Caco-2 (cell line): ENCODE results near the gene ZNF804B. TPM values are rescaled to one million over a fixed set of nuclear protein-coding genes. Genes with fewer than 3 reads are reported as not detected.

Experiments
- BruUV-seq: library from RNA; stranded (reverse); fragments of 400-500 nt; replicated peaks from 2 replicates; lab custom pipeline; 2021; lab: Mats Ljungman, UMichigan
- CTCF ChIA-PET: fragments of 300-600 bp; sonication (Branson Sonifier 250); formaldehyde crosslinking; loops from one replicate; lab custom pipeline; 2022; ENCODE audit warnings: antibody characterized with exemption; lab: Charles Lee
- POLR2A ChIA-PET: fragments of 300-600 bp; sonication (Branson Sonifier 250); formaldehyde crosslinking; loops from one replicate; lab custom pipeline; 2022; ENCODE audit warnings: antibody characterized with exemption; lab: Charles Lee
- DNase-seq, 2 experiments: peaks; one replicate each; pipeline versions ENCODE4 v3.0.0 to v3.0.0-alpha.2; 2020 to 2022
- H3K27me3 ChIP-seq: replicated peaks from 2 replicates; pipeline ENCODE4 v1.6.0; 2011; ENCODE audit warnings: low read length; ENCODE audit not compliant: control insufficient read depth, insufficient read depth
- H3K36me3 ChIP-seq: 2 replicates; pipeline ENCODE4 v1.5.1; 2011; ENCODE audit warnings: low read length; ENCODE audit not compliant: control insufficient read depth, insufficient read depth
- H3K4me1 ChIP-seq: fragments of 250-450 bp; sonication (Bioruptor Pico); 2 replicates; pipeline ENCODE4 v1.5.1; 2020; ENCODE audit warnings: mild to moderate bottlenecking
- H3K4me3 ChIP-seq: 2 replicates; pipeline ENCODE4 v1.5.1; 2011; ENCODE audit warnings: low read depth, mild to moderate bottlenecking, control low read depth, low read length
- H3K9me3 ChIP-seq: fragments of 250-450 bp; sonication (Bioruptor Pico); 2 replicates; pipeline ENCODE4 v1.5.1; 2020; ENCODE audit warnings: mild to moderate bottlenecking, moderate library complexity
- H3K27ac Mint-ChIP-seq: one replicate; pipeline ENCODE4 v1.8.0; 2022; ENCODE audit warnings: mixed read lengths; ENCODE audit not compliant: unreplicated experiment
- H3K27me3 Mint-ChIP-seq: one replicate; pipeline ENCODE4 v1.8.0; 2022; ENCODE audit warnings: mixed read lengths; ENCODE audit not compliant: insufficient read depth, unreplicated experiment
- H3K36me3 Mint-ChIP-seq: one replicate; pipeline ENCODE4 v1.8.0; 2022; ENCODE audit warnings: mild to moderate bottlenecking, mixed read lengths; ENCODE audit not compliant: insufficient read depth, unreplicated experiment
- H3K4me1 Mint-ChIP-seq: one replicate; pipeline ENCODE4 v1.8.0; 2022; ENCODE audit warnings: low read depth, mixed read lengths; ENCODE audit not compliant: unreplicated experiment
- H3K4me3 Mint-ChIP-seq: one replicate; pipeline ENCODE4 v1.8.0; 2022; ENCODE audit warnings: mild to moderate bottlenecking, moderate library complexity, mixed read lengths; ENCODE audit not compliant: unreplicated experiment
- H3K9me3 Mint-ChIP-seq: one replicate; pipeline ENCODE4 v1.8.0; 2022; ENCODE audit warnings: mixed read lengths; ENCODE audit not compliant: unreplicated experiment
- CTCF ChIP-seq, 2 experiments: fragments of 200-600 bp in 1 of 2; IDR thresholded peaks; 1 replicate in 1 of 2; 2 replicates in 1 of 2; pipeline versions ENCODE4 v1.5.1 to v1.8.0; 2011 to 2022; ENCODE audit warnings: antibody characterized with exemption in 1 of 2, control low read depth in 1 of 2, inconsistent platforms in 1 of 2, low read depth in 1 of 2, low read length in 1 of 2, mild to moderate bottlenecking in 1 of 2, moderate library complexity in 1 of 2; ENCODE audit not compliant: insufficient read depth in 1 of 2, severe bottlenecking in 1 of 2, unreplicated experiment in 1 of 2
- intact Hi-C: fragments of 100-400 bp; cut with micrococcal nuclease; formaldehyde crosslinking; loops from one replicate; pipeline ENCODE4 v1.10.0; 2022; ENCODE audit not compliant: unreplicated experiment
- total RNA-seq: library from RNA; stranded (reverse); gene quantifications from 2 replicates; pipeline ENCODE4 v1.2.3, GENCODE V29; 2022

ZNF804B gene
- total RNA-seq, 1 experiment from 2014 or later: not detected

GRCh38 chr7:89104748-89105685, 345.5 kb downstream of the ZNF804B start:
- intact Hi-C loops: no loop called here
- POLR2A ChIA-PET: no interaction called here
- H3K27me3 Mint-ChIP-seq: no peaks in the 10 kb centered on the region
- BruUV-seq: no TSS peak
- no peak overlapping the region for H3K4me3 Mint-ChIP-seq
- CTCF ChIA-PET: interaction anchor here (0.7 kb wide), 1 partner anchor 518 kb away, joined by 3 read pairs; no protein-coding TSS in a partner anchor
- Histone ChIP-seq H3K9me3 (no peaks in the 10 kb centered on the region), H3K4me1 (no peaks in the 10 kb centered on the region), H3K4me3 (no peak overlapping the region), H3K27me3 (no peaks in the 10 kb centered on the region), H3K36me3 (no peaks in the 10 kb centered on the region)
- no peaks in the 10 kb centered on the region for H3K4me1 Mint-ChIP-seq
- no peaks in the 10 kb centered on the region for H3K36me3 Mint-ChIP-seq
- H3K27ac Mint-ChIP-seq: no peak overlapping the region
- H3K9me3 Mint-ChIP-seq: no peaks in the 10 kb centered on the region
- no peak for TF ChIP-seq CTCF (IDR thresholded peaks at IDR 0.05; ENCODE audit: insufficient read depth in 1 of 2, low read depth in 1 of 2, low read length in 1 of 2, severe bottlenecking in 1 of 2, unreplicated experiment in 1 of 2)
- no peak for DNase-seq

DNA sequence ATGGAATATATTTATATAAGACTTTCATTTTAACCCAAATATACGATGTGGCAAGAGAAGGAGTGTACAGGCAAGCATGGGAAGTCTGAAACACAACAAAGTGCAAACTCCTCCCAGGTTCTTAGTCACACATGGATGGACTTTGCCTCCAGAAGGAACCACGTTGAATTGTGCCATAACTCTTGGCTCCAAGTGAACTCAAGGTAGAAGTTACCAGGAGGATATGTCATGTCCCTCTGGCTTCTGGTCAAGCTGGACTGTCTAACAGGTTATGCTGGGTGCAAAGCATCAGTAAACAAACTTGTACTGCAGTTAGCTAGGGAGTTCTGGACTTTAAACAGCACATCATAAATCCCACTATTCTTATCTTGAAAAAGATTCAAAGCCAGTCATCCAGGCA, 364.4 kb downstream of the ZNF804B start:
- POLR2A ChIA-PET: no interaction called here
- BruUV-seq: no TSS peak
- no peak overlapping the region for H3K4me3 Mint-ChIP-seq
- H3K27me3 Mint-ChIP-seq: no peaks in the 10 kb centered on the region
- peaks cover 10% of the 10 kb centered on the region for H3K4me1 ChIP-seq
- H3K27me3 ChIP-seq: no peaks in the 10 kb centered on the region
- no peak for TF ChIP-seq CTCF (IDR thresholded peaks at IDR 0.05; ENCODE audit: insufficient read depth in 1 of 2, low read depth in 1 of 2, low read length in 1 of 2, severe bottlenecking in 1 of 2, unreplicated experiment in 1 of 2)
- 0 out of 2 replicates have a peak, but pooled peaks cover 3% of the 10 kb centered on the region for H3K9me3 ChIP-seq
- CTCF ChIA-PET: no interaction called here
- DNase-seq: peak; percentile 30 to 57
- H3K4me3 ChIP-seq: no peak overlapping the region
- H3K27ac Mint-ChIP-seq: no peak overlapping the region
- H3K9me3 Mint-ChIP-seq: no peaks in the 10 kb centered on the region
- peaks cover 9% of the 10 kb centered on the region for H3K4me1 Mint-ChIP-seq
- no peaks in the 10 kb centered on the region for H3K36me3 ChIP-seq
- intact Hi-C loops: no loop called here
- no peaks in the 10 kb centered on the region for H3K36me3 Mint-ChIP-seq

DNA sequence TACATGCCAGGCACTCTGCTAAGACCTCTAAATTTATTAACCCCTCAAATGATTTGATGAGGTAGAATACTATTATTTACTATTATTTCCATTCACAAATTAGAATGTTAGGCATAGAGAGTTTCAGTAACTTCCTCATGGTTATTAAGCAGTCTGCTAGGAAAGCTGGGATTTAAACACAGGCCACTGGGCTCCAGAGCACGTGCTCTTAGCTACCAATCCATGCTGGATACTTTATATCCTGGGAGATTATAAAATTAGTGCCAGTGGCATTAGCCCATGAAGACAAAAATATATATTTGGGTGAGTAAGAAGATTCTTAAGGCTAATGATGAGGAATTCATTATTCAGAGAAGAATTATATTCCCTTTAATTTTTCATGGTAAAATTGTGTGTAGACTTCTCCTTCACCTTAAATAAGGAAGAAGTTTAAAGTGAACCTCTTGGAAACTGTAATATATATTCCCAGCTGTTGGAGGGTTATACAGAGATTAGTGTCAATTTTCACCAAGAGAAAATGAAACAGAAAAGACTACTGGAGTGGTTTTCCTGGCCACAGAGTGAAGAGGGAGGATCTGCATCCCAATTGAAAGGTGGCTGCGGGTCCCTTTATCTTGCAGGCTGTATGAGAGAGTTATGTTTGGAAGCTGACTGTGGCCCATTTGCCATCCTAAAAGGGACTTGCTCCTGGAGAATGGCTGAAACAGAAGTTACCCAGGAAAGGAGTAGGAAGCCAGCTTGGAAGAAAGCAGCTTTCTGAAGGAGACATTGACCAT, 370.3 kb downstream of the ZNF804B start:
- H3K4me1 Mint-ChIP-seq: no peaks in the 10 kb centered on the region
- TF ChIP-seq CTCF (IDR thresholded peaks at IDR 0.05; ENCODE audit: insufficient read depth in 1 of 2, low read depth in 1 of 2, low read length in 1 of 2, severe bottlenecking in 1 of 2, unreplicated experiment in 1 of 2): no peak
- H3K4me1 ChIP-seq: no peaks in the 10 kb centered on the region; the same call in 1 of the 2 replicates

More for the DNA sequence above, 370.3 kb downstream of the ZNF804B start:
- H3K27me3 ChIP-seq: no peaks in the 10 kb centered on the region
- POLR2A ChIA-PET: no interaction called here
- no peaks in the 10 kb centered on the region for H3K9me3 Mint-ChIP-seq
- intact Hi-C loops: no loop called here
- CTCF ChIA-PET: no interaction called here
- no peak overlapping the region for H3K4me3 ChIP-seq
- H3K36me3 Mint-ChIP-seq: no peaks in the 10 kb centered on the region
- H3K27me3 Mint-ChIP-seq: no peaks in the 10 kb centered on the region
- H3K4me3 Mint-ChIP-seq: no peak overlapping the region
- DNase-seq: no peak
- H3K27ac Mint-ChIP-seq: no peak overlapping the region
- H3K9me3 ChIP-seq: 0 out of 2 replicates have a peak, but pooled peaks cover 3% of the 10 kb centered on the region
- no TSS peak for BruUV-seq
- H3K36me3 ChIP-seq: no peaks in the 10 kb centered on the region
